ENCODE data around the gene TMCO2.
"Not testable (repeated sequence)": the region's sequence is repeated elsewhere in the genome, so short reads cannot be mapped to it uniquely, and the experiment has no call there.

The TMCO2 gene

DNA sequence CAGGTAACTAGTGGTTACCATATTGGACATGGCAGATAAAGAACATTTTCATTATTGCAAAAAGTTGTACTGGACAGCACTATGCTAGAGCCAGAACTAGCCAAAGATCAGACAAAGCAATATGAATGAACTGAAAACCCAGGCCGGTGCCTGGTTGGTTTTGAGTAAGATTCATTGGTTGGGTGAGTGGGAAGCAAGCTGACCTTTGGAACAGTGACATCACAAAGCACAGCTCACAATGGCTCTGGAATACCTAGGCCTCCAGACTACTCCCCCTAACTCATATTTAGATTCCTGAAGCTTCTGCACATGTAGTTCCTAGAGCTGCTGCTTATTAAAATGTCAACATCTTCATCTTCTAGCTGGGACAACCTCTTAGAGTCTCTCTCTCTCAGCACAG is at the start of gene TMCO2:
TSS of gene TMCO2 (plus strand) at position 283 of the 400 bp plus-strand sequence. CDS start at position 340, 57 bp downstream.
- DNase-seq = no peak

GRCh38 chr1:40199126-40199525 is 48.6 kb upstream of the TMCO2 start:
- DNase-seq = no peak

GRCh38 chr1:40204856-40205255 is 42.9 kb upstream of the TMCO2 start:
- DNase-seq = peak; percentile 27

DNA sequence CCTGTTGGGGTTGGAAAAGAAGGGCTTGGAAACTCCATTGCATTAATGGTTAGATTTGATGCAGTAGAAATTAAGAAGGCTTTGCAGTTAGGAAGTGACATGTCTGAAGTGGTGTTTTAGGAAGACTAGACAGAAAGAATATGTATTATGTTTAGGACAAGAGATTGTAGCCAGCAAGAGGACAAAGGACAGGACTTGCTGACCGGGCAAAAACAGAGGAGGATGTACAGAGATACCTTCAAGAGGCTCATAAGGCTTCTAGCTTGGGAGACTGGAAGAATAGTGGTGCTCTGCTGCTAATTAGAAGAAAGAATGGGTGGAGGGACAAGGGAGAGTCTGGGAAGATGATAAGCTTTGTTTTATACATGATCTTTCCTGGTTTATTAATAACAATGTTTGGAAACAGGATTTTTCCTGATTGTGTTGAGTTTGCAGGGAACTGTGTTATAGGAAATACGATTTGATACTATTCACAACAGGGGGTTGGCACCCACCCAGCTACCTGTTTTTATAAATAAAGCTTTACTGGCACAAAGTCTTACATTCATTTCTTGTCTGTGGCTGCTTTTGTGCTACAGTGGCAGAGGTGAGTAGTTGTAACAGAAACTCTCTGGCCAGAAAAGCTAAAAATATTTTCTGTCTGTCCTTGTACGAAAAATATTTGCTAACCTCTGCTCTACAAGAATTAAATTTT is 37.1 kb upstream of the TMCO2 start:
- no peak for DNase-seq

GRCh38 chr1:40218333-40218732 is 29.4 kb upstream of the TMCO2 start:
- no peak for DNase-seq

DNA sequence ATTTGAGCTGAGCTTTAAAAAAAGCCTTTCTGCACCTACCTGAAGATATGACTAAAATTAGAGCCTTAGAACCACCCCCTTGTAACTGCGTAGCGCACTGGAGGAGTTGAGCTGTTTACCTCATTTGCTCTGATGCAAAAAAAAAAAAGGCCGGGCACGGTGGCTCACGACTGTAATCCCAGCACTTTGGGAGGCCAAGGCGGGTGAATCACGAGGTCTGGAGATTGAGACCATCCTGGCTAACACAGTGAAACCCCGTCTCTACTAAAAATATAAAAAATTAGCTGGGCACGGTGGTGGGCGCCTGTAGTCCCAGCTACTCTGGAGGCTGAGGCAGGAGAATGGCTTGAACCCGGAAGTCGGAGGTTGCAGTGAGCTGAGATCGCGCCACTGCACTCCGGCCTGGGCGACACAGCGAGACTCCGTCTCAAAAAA is 26.2 kb upstream of the TMCO2 start:
- DNase-seq = not testable (repeated sequence)

GRCh38 chr1:40221977-40222772 is 25.6 kb upstream of the TMCO2 start:
- peak; percentile 69 for DNase-seq

DNA sequence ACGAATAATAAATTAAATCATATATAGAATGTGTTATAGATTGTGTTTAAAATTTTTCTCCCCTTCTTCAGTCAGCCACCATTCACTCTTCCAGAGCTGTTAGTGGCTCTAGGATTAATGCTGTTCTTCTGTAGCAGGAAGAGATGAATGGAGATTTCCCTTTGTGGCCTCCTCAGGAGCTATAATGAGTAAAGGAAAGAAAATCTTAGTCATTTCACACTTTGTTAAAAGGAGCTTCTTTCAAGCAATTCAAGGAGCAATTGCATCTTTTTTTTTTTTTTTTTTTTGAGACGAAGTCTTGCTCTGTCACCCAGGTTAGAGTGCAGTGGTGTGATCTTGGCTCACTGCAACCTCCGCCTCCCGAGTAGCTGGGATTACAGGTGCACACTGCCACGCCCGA is 23.7 kb upstream of the TMCO2 start:
- no peak for DNase-seq

DNA sequence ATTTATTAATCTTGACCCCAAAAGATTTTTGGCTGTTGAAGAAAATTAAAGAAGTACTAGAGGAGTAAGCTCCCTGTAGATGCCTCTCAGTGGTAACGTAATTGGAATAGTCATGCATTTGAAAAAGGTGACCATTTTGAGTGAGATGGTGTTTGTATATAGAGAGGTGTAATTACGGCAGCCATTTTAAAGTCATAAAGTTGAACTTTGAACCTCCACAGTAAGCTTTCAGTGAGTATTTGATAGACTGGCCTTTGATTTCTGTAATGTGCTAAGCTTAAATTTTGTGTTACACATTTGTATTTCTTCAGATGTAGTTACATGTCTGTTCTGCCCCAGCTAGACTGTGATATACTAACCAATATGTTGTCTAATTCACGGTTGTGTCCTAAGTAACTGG is 21.5 kb upstream of the TMCO2 start:
- no peak for DNase-seq

GRCh38 chr1:40232444-40232843 is 15.3 kb upstream of the TMCO2 start:
- DNase-seq = no peak

DNA sequence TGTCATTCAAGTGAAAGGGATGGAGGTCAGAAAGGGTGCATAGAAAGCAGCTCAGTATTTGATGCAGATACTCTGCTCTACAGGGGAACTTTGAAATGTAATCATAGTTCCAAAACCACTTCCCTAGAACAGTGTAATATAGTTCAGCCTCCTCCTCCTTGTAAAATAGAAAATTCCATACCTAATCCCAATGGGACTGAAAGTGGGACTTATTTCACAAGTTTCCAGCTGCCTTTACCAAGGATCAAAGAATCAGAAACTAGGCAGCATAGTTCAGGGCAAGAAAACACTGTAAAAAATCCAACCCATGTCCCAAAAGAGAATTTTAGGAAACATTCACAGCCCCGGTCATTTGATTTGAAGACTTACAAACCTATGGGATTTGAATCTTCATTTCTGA is 8.1 kb upstream of the TMCO2 start:
- no peak for DNase-seq

DNA sequence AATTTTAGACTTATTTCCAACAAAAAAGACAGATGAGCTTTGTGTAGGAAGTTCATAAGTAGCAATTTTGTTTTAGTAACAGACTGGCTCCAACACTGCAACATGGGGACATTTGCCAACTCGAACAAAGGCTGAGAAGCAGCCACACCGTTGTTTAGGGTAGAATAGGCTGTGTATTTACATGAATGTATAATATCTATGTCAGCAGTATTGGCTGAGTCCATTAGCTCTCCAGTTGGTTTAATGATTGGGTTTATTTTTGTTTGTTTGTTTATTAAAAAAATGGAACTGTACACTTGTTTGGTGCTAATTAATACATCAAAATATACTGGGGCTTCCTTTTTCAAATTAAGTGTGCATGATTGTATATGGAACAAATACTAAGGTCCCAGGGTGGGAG is 7.3 kb upstream of the TMCO2 start:
- no peak for DNase-seq

- DNase-seq = no peak
These were observed 6.4 kb upstream of the TMCO2 start for GRCh38 chr1:40241362-40241761.

- DNase-seq = no peak
These were observed 4.4 kb upstream of the TMCO2 start for GRCh38 chr1:40243351-40243750.

DNA sequence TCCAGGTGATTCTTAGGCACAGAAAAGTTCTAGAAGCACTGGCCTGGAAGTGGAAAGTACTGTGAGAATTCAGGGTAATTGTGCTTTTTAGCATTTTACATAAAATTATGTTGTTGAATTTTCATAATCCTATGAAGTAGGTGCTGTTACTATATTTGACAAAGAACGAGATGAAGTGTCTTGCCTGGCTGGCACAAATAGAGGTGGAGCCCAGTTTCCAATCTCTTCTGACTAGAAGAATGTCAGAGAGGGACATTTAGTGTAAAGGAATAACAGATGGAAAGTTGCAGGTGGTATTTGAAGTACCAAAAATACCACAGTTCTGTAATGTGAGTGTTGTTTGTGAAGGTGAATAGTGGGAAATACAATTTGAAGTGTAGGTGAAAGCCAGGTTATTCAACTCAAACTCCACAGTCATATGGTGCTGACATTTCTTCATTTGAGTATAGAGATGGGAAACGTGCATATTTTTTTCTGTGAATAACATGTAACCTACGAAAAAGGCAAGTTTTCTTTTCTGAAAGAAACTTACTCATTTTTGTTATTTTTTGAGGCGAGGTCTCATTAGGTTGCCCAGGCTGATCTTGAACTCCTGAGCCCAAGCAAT is 3.5 kb upstream of the TMCO2 start:
- no peak for DNase-seq

DNA sequence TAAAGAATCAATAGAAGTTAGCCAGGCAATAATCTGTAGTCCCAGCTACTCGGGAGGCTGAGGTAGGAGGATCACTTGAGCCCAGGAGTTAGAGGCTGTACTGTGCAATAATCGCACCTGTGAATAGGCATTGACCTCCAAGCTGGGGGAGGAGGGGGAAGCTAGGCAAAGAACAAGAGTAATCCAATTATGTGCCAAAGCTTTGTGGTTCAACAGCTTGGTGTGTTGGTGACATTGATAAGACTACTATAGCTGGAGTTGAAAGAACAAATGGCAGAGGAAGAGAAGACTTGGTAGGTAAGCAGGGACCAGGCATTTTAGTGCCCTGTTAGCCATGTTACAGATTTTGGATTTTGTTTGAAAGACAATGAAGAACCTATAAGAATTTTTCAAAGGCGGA is 2.1 kb upstream of the TMCO2 start:
- peak; percentile 83 for DNase-seq

DNA sequence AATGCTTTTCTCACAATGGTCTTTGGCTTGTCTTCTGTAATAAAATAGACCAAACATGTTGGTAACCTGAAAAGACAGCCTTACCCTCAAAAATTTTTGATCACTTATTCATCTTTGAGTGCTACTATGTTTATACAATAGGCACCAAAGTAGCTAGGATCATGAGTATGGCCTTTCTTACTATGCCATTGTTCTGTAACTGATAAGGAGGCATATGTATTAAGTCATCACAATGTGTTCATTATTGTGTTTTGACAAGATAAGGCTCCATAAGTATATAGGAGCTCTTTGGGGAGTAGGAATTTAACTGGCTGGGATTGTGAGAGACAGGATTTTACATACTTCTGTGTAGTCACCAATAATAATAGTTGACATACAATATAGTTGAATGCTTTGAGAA is 675 bp downstream of the TMCO2 start:
- DNase-seq = peak; percentile 80

DNA sequence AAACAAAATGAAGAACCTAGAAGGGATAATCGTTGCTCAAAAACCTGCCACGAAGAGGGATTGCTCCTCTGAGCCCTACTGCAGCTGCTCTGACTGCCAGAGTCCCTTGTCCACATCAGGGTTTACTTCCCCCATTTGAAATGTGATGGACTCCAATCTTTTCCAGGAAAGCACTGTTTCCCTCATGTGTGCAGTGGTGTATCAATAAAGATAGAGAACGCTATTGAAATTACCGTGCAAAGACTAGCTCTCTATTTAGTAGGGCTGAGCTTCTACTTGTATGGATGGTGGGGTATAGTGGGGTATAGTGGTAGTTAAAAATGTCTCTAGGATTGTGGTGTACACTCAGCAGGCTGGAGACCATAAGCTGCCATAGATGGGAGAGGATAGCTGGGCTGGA is 3.7 kb downstream of the TMCO2 start:
- DNase-seq = no peak

GRCh38 chr1:40252601-40253000 is 4.9 kb downstream of the TMCO2 start:
- DNase-seq = no peak

GRCh38 chr1:40255231-40255630 is 7.5 kb downstream of the TMCO2 start:
- DNase-seq = no peak

- no peak for DNase-seq
These were observed 8.8 kb downstream of the TMCO2 start for GRCh38 chr1:40256401-40257084.

- DNase-seq = peak; percentile 49
These were observed 9.6 kb downstream of the TMCO2 start for GRCh38 chr1:40257313-40257687.

- DNase-seq = peak; percentile 99
These were observed 10.1 kb downstream of the TMCO2 start, which contains the start of gene ZMPSTE24 for GRCh38 chr1:40257688-40258444. Gene ZMPSTE24, plus strand, starts transcription at chr1:40258236. Its CDS starts 36 bp downstream, at chr1:40258272.
